Liver (tissue), 9 donors: ENCODE results near the gene AGPAT2. TPM values are rescaled to one million over a fixed set of nuclear protein-coding genes. Genes with fewer than 3 reads are reported as not detected.

Experiments
- DNase-seq: peaks from one replicate; pipeline ENCODE4 v3.0.0-alpha.2; 2017; ENCODE audit warnings: low spot score
- H3K27ac ChIP-seq, 2 donors: one replicate each; pipeline ENCODE4 v1.7.0; 2013; ENCODE audit warnings: inconsistent platforms in 2 of 2, low read length in 2 of 2, control low read depth in 1 of 2, low read depth in 1 of 2, mild to moderate bottlenecking in 1 of 2
- H3K27me3 ChIP-seq, 4 donors: one replicate each; pipeline versions ENCODE4 v1.6.1 to v1.7.0; 2013; ENCODE audit warnings: low read length in 3 of 4, inconsistent platforms in 1 of 4, mild to moderate bottlenecking in 1 of 4, moderate library complexity in 1 of 4; ENCODE audit not compliant: control insufficient read depth in 4 of 4, insufficient read depth in 4 of 4
- H3K36me3 ChIP-seq, 4 donors: one replicate each; pipeline versions ENCODE4 v1.6.1 to v1.7.0; 2013; ENCODE audit warnings: low read length in 3 of 4, mild to moderate bottlenecking in 3 of 4, low read depth in 1 of 4, moderate library complexity in 1 of 4; ENCODE audit not compliant: control insufficient read depth in 4 of 4, insufficient read depth in 3 of 4
- H3K4me1 ChIP-seq, 4 donors: one replicate each; pipeline versions ENCODE4 v1.6.1 to v1.7.0; 2013; ENCODE audit warnings: low read length in 3 of 4, mild to moderate bottlenecking in 3 of 4, moderate library complexity in 1 of 4; ENCODE audit not compliant: control insufficient read depth in 4 of 4, insufficient read depth in 4 of 4
- H3K4me3 ChIP-seq, 3 donors: one replicate each; pipeline versions ENCODE4 v1.6.1 to v1.7.0; 2013; ENCODE audit warnings: low read length in 3 of 3, control low read depth in 1 of 3, low read depth in 1 of 3, mild to moderate bottlenecking in 1 of 3
- H3K9ac ChIP-seq, 2 donors: one replicate each; pipeline ENCODE4 v1.7.0; 2013; ENCODE audit warnings: low read length in 2 of 2, mild to moderate bottlenecking in 2 of 2, moderate library complexity in 2 of 2, control low read depth in 1 of 2, low read depth in 1 of 2
- H3K9me3 ChIP-seq, 4 donors: one replicate each; pipeline versions ENCODE4 v1.6.1 to v1.7.0; 2013; ENCODE audit warnings: low read length in 3 of 4; ENCODE audit not compliant: control insufficient read depth in 4 of 4
- ATF3 ChIP-seq: IDR thresholded peaks from 2 replicates; pipeline ENCODE4 v1.6.1; 2016; ENCODE audit warnings: antibody characterized with exemption
- EGR1 ChIP-seq, 2 donors: IDR thresholded peaks; 2 replicates each; pipeline ENCODE4 v1.6.1; 2016 to 2018; ENCODE audit warnings: antibody characterized with exemption in 2 of 2, low read depth in 2 of 2
- FOXA1 ChIP-seq: IDR thresholded peaks from 2 replicates; pipeline ENCODE4 v1.6.1; 2016; ENCODE audit warnings: antibody characterized with exemption
- FOXA2 ChIP-seq: IDR thresholded peaks from 2 replicates; pipeline ENCODE4 v1.6.1; 2016; ENCODE audit warnings: antibody characterized with exemption
- GABPA ChIP-seq, 2 donors: IDR thresholded peaks in 1 of 2; conservative IDR thresholded peaks in 1 of 2; 2 replicates each; pipeline ENCODE4 v1.6.1; 2016; ENCODE audit warnings: antibody characterized with exemption in 2 of 2, mild to moderate bottlenecking in 1 of 2, moderate library complexity in 1 of 2
- HNF4A ChIP-seq, 2 donors: conservative IDR thresholded peaks; 2 replicates each; pipeline ENCODE4 v1.6.1; 2016; ENCODE audit warnings: antibody characterized with exemption in 2 of 2, mild to moderate bottlenecking in 2 of 2
- HNF4G ChIP-seq: IDR thresholded peaks from 2 replicates; pipeline ENCODE4 v1.6.1; 2016; ENCODE audit warnings: antibody characterized with exemption
- JUND ChIP-seq, 2 donors: IDR thresholded peaks; 2 replicates each; pipeline ENCODE4 v1.6.1; 2016; ENCODE audit warnings: antibody characterized with exemption in 2 of 2
- NR2F2 ChIP-seq: IDR thresholded peaks from 2 replicates; pipeline ENCODE4 v1.6.1; 2016; ENCODE audit warnings: antibody characterized with exemption
- RAD21 ChIP-seq, 2 donors: IDR thresholded peaks; 2 replicates each; pipeline ENCODE4 v1.6.1; 2016; ENCODE audit warnings: antibody characterized with exemption in 2 of 2, mild to moderate bottlenecking in 2 of 2
- RXRA ChIP-seq, 2 donors: IDR thresholded peaks; 2 replicates each; pipeline ENCODE4 v1.6.1; 2017 to 2018; ENCODE audit warnings: antibody characterized with exemption in 2 of 2, mild to moderate bottlenecking in 1 of 2
- SP1 ChIP-seq: IDR thresholded peaks from 2 replicates; pipeline ENCODE4 v1.6.1; 2018; ENCODE audit warnings: antibody characterized with exemption, mild to moderate bottlenecking
- TAF1 ChIP-seq: conservative IDR thresholded peaks from 2 replicates; pipeline ENCODE4 v1.6.1; 2016; ENCODE audit warnings: antibody characterized with exemption, mild to moderate bottlenecking
- YY1 ChIP-seq: IDR thresholded peaks from 2 replicates; pipeline ENCODE4 v1.6.1; 2016; ENCODE audit warnings: antibody characterized with exemption, mild to moderate bottlenecking
- ZBTB33 ChIP-seq: IDR thresholded peaks from 2 replicates; pipeline ENCODE4 v1.6.1; 2016; ENCODE audit warnings: antibody characterized with exemption
- WGBS: extraction: QIAGEN DNeasy Blood & Tissue Kit; methylation state at CpG from one replicate; pipeline ENCODE4 v1.1.7; 2013; 5-methylcytosine and 5-hydroxymethylcytosine counted together
- polyA plus RNA-seq, 2 donors: library from polyadenylated mRNA; stranded (reverse) in 1 of 2; unstranded in 1 of 2; fragments of 200-250 nt in 1 of 2; fragments of >200 nt in 1 of 2; fragmentation: Nextera tagmentation in 1 of 2; extraction: Ambion mirVana in 1 of 2; gene quantifications; one replicate each; pipeline versions ENCODE4 v1.2.1 to v1.2.3, GENCODE V29; 2013 to 2015
- total RNA-seq, 2 donors: library from RNA; depleted of rRNA; stranded (reverse); fragments of >200 nt; gene quantifications; one replicate each; pipeline ENCODE4 v1.2.3, GENCODE V29; 2014
- TF ChIP-seq, protein P1 (sequence below): IDR thresholded peaks from 2 replicates; pipeline ENCODE4 v1.6.1; 2016; ENCODE audit warnings: antibody characterized with exemption
- TF ChIP-seq, protein P2 (sequence below): fragments of 150-350 bp; IDR thresholded peaks from 2 replicates; pipeline ENCODE4 v1.5.1; 2017; ENCODE audit warnings: improper control_type of control experiment, low read depth, low read length; ENCODE audit not compliant: missing input control
- TF ChIP-seq, protein P3 (sequence below): IDR thresholded peaks from 2 replicates; pipeline ENCODE4 v1.6.1; 2016; ENCODE audit warnings: antibody characterized with exemption, mild to moderate bottlenecking
- donor health status: healthy.
- donor health status: healthy.
- donor health status: healthy.
- donor health status: healthy.
- donor health status: healthy.

The AGPAT2 gene
- total and polyA plus RNA-seq, 4 donors = 75.1 to 222 (median 212) TPM

- TF ChIP-seq HNF4A (conservative IDR thresholded peaks at IDR 0.05) = no peak
- TF ChIP-seq RXRA (IDR thresholded peaks at IDR 0.05) = no peak
- WGBS = 88% methylated on average over 15 of the region's 15 CpGs
- Histone ChIP-seq H3K4me3 (no peak overlapping the region), H3K9me3 (no peaks in the 10 kb centered on the region), H3K36me3 (no peaks in the 10 kb centered on the region), H3K27me3 (no peaks in the 10 kb centered on the region), H3K27ac (no peak overlapping the region), H3K4me1 (peaks cover 45 to 80% (median 69%) of the 10 kb centered on the region in 4 donors), H3K9ac (no peak overlapping the region)
- no peak for DNase-seq
Observed at GRCh38 chr9:136684339-136684738, 2.9 kb downstream of the AGPAT2 start.

- no peak for DNase-seq
- Histone ChIP-seq H3K9me3 (no peaks in the 10 kb centered on the region), H3K9ac (no peak overlapping the region), H3K27ac (peak overlapping the region in 1 of 2 donors; percentile 44), H3K27me3 (no peaks in the 10 kb centered on the region), H3K4me3 (no peak overlapping the region), H3K4me1 (peaks cover 50 to 80% (median 72%) of the 10 kb centered on the region in 4 donors), H3K36me3 (no peaks in the 10 kb centered on the region)
- TF ChIP-seq EGR1 (IDR thresholded peaks at IDR 0.05; ENCODE audit: low read depth in 2 of 2) (no peak), RXRA (IDR thresholded peaks at IDR 0.05) (peak in 1 of 2 donors; percentile 16), YY1 (no peak), HNF4A (conservative IDR thresholded peaks at IDR 0.05) (peak in 1 of 2 donors; percentile 51)
- TF ChIP-seq, protein P1, sequence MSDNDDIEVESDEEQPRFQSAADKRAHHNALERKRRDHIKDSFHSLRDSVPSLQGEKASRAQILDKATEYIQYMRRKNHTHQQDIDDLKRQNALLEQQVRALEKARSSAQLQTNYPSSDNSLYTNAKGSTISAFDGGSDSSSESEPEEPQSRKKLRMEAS = peak; percentile 19
- 55% methylated on average over 14 of the region's 14 CpGs for WGBS
Observed at GRCh38 chr9:136683755-136684154, 3.5 kb downstream of the AGPAT2 start.

DNA sequence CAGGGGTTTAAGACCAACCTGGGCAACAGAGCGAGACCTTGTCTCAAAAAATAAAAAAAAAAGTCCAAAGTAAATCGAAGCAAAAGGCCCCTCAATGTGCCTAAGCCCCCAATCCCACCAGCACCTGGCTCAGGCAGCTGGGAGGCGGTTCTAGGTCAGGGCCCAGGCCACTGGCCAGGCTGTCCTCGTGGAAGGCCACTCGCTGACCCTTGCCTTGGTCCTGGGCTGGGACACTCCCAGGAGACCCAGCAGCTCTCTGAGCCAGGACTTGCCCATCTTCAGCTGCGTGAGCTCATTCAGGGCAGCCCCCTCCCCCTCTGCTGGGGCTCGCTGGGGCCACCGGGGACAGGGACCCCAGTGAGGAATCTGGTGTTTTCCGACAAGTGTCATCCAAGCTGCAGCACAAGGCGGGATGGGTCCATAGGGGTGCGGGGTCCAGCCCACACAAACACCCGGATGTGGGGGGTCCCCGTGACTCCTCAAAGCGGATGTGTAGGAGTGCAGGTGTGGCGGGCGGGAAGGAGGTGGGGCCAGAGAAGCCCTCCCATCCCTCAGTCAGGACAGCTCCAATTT lies 4.0 kb downstream of the AGPAT2 start:
- no peaks in the 10 kb centered on the region for H3K27me3 ChIP-seq
- H3K4me1 ChIP-seq = peaks cover 50 to 80% (median 69%) of the 10 kb centered on the region in 4 donors
- no peaks in the 10 kb centered on the region for H3K36me3 ChIP-seq
- H3K9ac ChIP-seq = no peak overlapping the region
- no peak for DNase-seq
- no peak for TF ChIP-seq ATF3
- peak; percentile 62 to 65 for TF ChIP-seq RXRA (IDR thresholded peaks at IDR 0.05)
- TF ChIP-seq HNF4G = no peak
- TF ChIP-seq ZBTB33 = no peak
- TF ChIP-seq SP1 = peak; percentile 6
- no peak for TF ChIP-seq FOXA1
- TF ChIP-seq HNF4A (conservative IDR thresholded peaks at IDR 0.05) = peak; percentile 34 to 70
- no peak for TF ChIP-seq JUND (IDR thresholded peaks at IDR 0.05)
- no peak for TF ChIP-seq RAD21 (IDR thresholded peaks at IDR 0.05)
- no peak for TF ChIP-seq YY1
- TF ChIP-seq, protein P2, sequence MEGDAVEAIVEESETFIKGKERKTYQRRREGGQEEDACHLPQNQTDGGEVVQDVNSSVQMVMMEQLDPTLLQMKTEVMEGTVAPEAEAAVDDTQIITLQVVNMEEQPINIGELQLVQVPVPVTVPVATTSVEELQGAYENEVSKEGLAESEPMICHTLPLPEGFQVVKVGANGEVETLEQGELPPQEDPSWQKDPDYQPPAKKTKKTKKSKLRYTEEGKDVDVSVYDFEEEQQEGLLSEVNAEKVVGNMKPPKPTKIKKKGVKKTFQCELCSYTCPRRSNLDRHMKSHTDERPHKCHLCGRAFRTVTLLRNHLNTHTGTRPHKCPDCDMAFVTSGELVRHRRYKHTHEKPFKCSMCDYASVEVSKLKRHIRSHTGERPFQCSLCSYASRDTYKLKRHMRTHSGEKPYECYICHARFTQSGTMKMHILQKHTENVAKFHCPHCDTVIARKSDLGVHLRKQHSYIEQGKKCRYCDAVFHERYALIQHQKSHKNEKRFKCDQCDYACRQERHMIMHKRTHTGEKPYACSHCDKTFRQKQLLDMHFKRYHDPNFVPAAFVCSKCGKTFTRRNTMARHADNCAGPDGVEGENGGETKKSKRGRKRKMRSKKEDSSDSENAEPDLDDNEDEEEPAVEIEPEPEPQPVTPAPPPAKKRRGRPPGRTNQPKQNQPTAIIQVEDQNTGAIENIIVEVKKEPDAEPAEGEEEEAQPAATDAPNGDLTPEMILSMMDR = no peak
- TF ChIP-seq, protein P1 = peak; percentile 2
- TF ChIP-seq GABPA (IDR thresholded peaks at IDR 0.05 in 1 of 2, conservative IDR thresholded peaks at IDR 0.05 in 1 of 2) = no peak
- TF ChIP-seq EGR1 (IDR thresholded peaks at IDR 0.05; ENCODE audit: low read depth in 2 of 2) = no peak
- no peak for TF ChIP-seq FOXA2
- no peak for TF ChIP-seq NR2F2
- TF ChIP-seq TAF1 = no peak
- TF ChIP-seq, protein P3, sequence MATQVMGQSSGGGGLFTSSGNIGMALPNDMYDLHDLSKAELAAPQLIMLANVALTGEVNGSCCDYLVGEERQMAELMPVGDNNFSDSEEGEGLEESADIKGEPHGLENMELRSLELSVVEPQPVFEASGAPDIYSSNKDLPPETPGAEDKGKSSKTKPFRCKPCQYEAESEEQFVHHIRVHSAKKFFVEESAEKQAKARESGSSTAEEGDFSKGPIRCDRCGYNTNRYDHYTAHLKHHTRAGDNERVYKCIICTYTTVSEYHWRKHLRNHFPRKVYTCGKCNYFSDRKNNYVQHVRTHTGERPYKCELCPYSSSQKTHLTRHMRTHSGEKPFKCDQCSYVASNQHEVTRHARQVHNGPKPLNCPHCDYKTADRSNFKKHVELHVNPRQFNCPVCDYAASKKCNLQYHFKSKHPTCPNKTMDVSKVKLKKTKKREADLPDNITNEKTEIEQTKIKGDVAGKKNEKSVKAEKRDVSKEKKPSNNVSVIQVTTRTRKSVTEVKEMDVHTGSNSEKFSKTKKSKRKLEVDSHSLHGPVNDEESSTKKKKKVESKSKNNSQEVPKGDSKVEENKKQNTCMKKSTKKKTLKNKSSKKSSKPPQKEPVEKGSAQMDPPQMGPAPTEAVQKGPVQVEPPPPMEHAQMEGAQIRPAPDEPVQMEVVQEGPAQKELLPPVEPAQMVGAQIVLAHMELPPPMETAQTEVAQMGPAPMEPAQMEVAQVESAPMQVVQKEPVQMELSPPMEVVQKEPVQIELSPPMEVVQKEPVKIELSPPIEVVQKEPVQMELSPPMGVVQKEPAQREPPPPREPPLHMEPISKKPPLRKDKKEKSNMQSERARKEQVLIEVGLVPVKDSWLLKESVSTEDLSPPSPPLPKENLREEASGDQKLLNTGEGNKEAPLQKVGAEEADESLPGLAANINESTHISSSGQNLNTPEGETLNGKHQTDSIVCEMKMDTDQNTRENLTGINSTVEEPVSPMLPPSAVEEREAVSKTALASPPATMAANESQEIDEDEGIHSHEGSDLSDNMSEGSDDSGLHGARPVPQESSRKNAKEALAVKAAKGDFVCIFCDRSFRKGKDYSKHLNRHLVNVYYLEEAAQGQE = no peak
- H3K4me3 ChIP-seq = no peak overlapping the region
- H3K27ac ChIP-seq = peak overlapping the region in 1 of 2 donors; percentile 44
- no peaks in the 10 kb centered on the region for H3K9me3 ChIP-seq
- 65% methylated on average over 16 of the region's 16 CpGs for WGBS
